Epithelial cell of proximal tubule (primary cell): Measurements from ENCODE around the gene FSTL4. TPM values are rescaled to one million over a fixed set of nuclear protein-coding genes. Genes with fewer than 3 reads are reported as not detected.

Experiments used
- DNase-seq: peaks from one replicate; pipeline ENCODE4 v3.0.0-alpha.2; 2011; ENCODE audit warnings: low read depth
- H3K4me3 ChIP-seq: 2 replicates; pipeline ENCODE4 v1.5.1; 2011; ENCODE audit warnings: low read depth, mild to moderate bottlenecking, low read length
- total RNA-seq: library from RNA; depleted of rRNA; stranded (reverse); fragments of >200 nt; gene quantifications from 2 replicates; pipeline ENCODE4 v1.2.3, GENCODE V29; 2015
- TF ChIP-seq, protein P1 (sequence below): conservative IDR thresholded peaks from 2 replicates; pipeline ENCODE4 v1.5.1; 2012; ENCODE audit warnings: low read depth, mild to moderate bottlenecking, low read length

FSTL4 gene
- total RNA-seq, 1 donor from 2014 or later = not detected

DNA sequence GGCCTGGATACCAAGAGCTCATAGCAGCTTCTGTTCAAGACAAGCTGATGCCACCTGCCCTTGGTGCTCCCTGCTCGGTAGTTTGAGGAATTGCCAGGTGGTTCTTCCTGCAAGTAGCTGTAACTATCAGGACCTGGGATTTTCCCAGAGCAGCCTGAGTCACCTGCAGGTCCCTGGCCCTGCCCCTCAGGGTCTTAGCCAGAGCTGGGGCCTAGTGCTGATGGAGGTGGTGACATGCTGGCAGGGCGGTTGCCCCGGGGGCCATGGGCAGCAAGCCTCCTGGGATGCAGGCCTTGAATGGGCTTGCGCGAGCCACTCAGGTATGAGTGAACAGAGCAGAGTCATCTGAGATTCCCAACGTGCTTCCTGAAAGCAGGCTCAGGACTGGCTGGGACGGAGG, 298.3 kb downstream of the FSTL4 start:
- no peak overlapping the region for H3K4me3 ChIP-seq
- TF ChIP-seq, protein P1, sequence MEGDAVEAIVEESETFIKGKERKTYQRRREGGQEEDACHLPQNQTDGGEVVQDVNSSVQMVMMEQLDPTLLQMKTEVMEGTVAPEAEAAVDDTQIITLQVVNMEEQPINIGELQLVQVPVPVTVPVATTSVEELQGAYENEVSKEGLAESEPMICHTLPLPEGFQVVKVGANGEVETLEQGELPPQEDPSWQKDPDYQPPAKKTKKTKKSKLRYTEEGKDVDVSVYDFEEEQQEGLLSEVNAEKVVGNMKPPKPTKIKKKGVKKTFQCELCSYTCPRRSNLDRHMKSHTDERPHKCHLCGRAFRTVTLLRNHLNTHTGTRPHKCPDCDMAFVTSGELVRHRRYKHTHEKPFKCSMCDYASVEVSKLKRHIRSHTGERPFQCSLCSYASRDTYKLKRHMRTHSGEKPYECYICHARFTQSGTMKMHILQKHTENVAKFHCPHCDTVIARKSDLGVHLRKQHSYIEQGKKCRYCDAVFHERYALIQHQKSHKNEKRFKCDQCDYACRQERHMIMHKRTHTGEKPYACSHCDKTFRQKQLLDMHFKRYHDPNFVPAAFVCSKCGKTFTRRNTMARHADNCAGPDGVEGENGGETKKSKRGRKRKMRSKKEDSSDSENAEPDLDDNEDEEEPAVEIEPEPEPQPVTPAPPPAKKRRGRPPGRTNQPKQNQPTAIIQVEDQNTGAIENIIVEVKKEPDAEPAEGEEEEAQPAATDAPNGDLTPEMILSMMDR = no peak
- DNase-seq = no peak

DNA sequence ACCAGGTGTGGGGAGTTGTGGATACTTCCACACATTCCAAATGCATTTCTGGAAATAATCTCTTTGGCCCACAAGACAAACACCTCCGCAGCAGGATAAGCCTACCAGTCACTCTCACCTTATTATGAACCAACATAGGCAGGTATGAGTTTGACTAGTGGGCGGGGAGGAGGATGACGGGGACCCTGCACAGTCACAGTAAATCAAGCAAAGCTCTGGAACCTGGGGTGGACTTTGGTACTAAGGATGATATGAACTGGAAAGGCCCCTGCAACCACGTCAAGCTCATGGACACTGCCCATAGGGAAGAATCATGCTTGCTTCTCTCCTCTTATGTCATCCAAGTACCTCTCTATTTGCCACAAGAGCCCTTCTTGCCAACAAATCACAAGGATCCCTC, 301.2 kb downstream of the FSTL4 start:
- TF ChIP-seq, protein P1 = no peak
- no peak for DNase-seq
- H3K4me3 ChIP-seq = no peak overlapping the region

DNA sequence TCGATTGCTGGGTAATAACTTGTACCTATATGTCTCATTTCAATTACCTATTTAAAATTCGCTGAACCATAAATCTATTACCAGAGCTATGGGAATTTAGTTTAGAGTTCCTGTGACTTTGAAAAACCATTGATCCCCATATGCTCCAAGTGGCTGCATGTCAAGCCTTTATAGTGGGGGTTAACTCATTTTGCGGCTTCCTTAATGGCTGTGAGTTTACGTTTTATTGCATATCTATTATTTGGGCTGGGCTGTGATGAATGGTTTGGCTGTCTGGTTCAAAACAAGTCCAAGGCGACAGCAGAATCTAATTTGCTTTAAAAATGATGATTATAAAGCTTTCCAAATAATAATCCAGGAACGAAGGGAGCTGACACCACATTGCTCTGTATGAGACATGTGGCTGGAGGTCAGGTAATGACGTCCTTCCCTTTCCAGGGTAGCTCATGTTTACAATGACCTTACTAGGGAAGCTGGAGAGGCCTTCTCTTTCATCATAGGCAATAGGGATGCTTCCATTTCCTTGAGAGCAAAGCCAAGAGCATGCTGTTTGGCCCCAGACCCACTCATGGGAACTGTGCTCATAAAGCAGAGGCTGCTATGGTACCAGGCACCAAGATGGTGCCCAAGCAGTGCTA, 302.2 kb downstream of the FSTL4 start:
- TF ChIP-seq, protein P1 = no peak
- no peak overlapping the region for H3K4me3 ChIP-seq
- DNase-seq = no peak

DNA sequence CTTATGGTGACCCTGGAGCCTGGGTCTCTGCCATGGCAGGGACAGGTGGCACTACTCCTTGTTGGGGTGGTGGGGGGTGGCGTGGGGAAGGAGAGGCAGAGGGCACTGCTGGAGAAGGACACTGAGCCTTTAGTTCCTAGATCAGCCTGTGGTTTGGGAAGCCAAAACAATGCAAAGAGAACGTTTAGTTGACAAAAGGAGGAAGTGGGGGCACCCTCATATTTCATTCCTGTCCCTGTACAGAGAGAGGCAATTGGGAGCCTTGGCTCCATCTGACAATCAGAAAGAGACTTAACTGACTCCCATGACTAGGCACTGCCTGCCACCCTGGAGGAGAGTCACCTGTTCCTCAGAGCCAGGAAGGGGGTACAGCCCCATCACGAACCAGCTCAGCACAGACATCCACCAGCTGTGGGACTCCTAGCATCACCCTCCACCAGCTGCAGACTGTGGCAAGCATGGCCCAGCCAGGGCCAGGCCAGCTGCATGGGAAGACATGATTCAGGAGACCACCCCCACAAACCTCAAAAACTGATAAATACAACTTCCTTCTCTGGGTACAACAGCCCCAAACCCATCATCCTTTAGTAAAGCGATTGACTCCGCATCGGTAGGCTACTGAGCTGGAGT, 303.1 kb downstream of the FSTL4 start:
- no peak for DNase-seq
- TF ChIP-seq, protein P1 = no peak

DNA sequence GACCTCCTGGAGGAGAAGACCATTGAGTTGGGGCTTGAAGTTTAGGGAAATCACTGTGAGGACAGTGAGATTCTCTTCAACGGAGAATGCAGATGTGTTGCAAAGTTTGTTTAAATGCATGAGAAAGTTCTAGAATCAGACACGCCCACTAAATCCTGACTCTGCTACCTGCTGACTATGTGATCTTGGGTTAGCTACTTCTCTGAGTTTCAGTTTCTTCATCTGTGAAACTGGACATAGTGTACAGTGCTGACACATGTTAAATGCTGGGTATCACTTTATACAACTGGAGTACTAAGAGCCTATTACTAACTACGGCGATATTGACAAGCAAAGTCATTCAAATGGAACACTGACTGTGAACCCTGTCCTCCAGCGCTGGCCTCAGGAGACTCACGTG, 305.1 kb downstream of the FSTL4 start:
- TF ChIP-seq, protein P1 = no peak
- DNase-seq = no peak
- H3K4me3 ChIP-seq = no peak overlapping the region

More for the DNA sequence above, 303.1 kb downstream of the FSTL4 start:
- no peak overlapping the region for H3K4me3 ChIP-seq

DNA sequence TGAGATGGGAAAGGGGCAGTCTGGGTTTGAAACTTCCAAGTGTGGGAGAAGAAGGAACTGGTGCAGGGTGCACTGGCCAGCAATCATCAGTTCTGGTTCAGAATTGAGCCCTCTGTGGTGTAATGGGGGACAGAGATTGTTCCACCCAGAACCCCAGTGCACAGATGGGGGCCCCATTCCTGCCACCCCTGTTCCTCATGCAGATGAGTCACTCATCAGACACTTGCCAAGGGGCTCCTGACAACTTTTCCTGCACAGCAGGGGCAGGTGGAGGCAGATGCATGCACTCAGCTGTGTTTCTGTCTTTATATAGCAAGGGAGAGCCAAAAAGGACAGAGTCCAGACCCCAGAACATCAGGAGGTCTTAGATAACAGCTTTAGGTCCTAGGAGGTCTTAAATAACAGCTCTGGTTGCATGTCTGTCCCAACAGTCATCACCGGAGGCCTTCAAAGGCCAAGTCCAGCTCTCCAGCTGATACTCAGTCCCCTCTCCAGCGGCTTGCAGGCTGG, 307.6 kb downstream of the FSTL4 start:
- H3K4me3 ChIP-seq = no peak overlapping the region
- TF ChIP-seq, protein P1 = no peak
- DNase-seq = no peak
